Thoracic aorta (tissue), 2 donors: Measurements from ENCODE around the gene AP4M1. TPM values are rescaled to one million over a fixed set of nuclear protein-coding genes. Genes with fewer than 3 reads are reported as not detected.

Source experiments
- ATAC-seq: fragments of 150-250 bp; one replicate; pipeline ENCODE4 v1.8.0; 2017; ENCODE audit warnings: low read depth; ENCODE audit not compliant: insufficient number of reproducible peaks, low FRiP score
- DNase-seq: peaks from one replicate; pipeline ENCODE4 v3.0.0-alpha.2; 2020; ENCODE audit warnings: low spot score
- H3K27ac ChIP-seq, 2 donors: fragments of 200-600 bp; sonication (generic); 1 replicate in 1 of 2; 2 replicates in 1 of 2; pipeline ENCODE4 v1.5.1; 2016; ENCODE audit warnings: mild to moderate bottlenecking in 2 of 2, moderate library complexity in 2 of 2
- H3K27me3 ChIP-seq: fragments of 200-600 bp; sonication (generic); replicated peaks from 2 replicates; pipeline ENCODE4 v1.6.0; 2016; ENCODE audit warnings: mild to moderate bottlenecking; ENCODE audit not compliant: insufficient read depth
- H3K36me3 ChIP-seq: fragments of 200-600 bp; sonication (generic); one replicate; pipeline ENCODE4 v1.5.1; 2016
- H3K4me1 ChIP-seq, 2 donors: fragments of 200-600 bp; sonication (generic); 1 replicate in 1 of 2; 2 replicates in 1 of 2; pipeline versions ENCODE4 v1.5.1 to v1.6.0; 2016; ENCODE audit warnings: low read depth in 2 of 2, mild to moderate bottlenecking in 1 of 2; ENCODE audit not compliant: control insufficient read depth in 1 of 2
- H3K4me3 ChIP-seq: fragments of 200-600 bp; sonication (generic); 2 replicates; pipeline ENCODE4 v1.5.1; 2016; ENCODE audit warnings: mild to moderate bottlenecking
- H3K9me3 ChIP-seq: fragments of 200-600 bp; sonication (generic); 2 replicates; pipeline ENCODE4 v1.5.1; 2016
- CTCF ChIP-seq: fragments of 200-600 bp; sonication (generic); IDR thresholded peaks from one replicate; pipeline ENCODE4 v1.5.1; 2019; ENCODE audit warnings: antibody characterized with exemption
- total RNA-seq, 2 donors: library from RNA; depleted of rRNA; stranded (reverse); fragments of >200 nt; gene quantifications; one replicate each; pipeline versions ENCODE4 v1.1.0 to v1.2.3, GENCODE V29; 2016

AP4M1 gene
- 10 to 100 TPM; 22.3 to 23.8 TPM for total RNA-seq

GRCh38 chr7:100101016-100101862, at the start of gene AP4M1, which contains the start of gene MCM7:
Gene AP4M1 (plus strand): TSS chr7:100101643. CDS start chr7:100101715, 72 bp downstream.
Gene MCM7 (minus strand): TSS chr7:100101397. CDS start chr7:100101294, 103 bp downstream.
- Histone ChIP-seq H3K9me3 (no peaks in the 10 kb centered on the region), H3K4me3 (peak within 1 kb of the TSS; percentile 97), H3K36me3 (peaks cover 44% of the 10 kb centered on the region)

GRCh38 chr7:100053215-100053614, 48.2 kb upstream of the AP4M1 start:
- no peak overlapping the region for H3K4me3 ChIP-seq
- H3K27me3 ChIP-seq, result no peaks in the 10 kb centered on the region
- no peak for TF ChIP-seq CTCF
- peaks cover 14% of the 10 kb centered on the region for H3K36me3 ChIP-seq
- ATAC-seq, result no peak
- H3K4me1 ChIP-seq, result peaks cover 7 to 11% of the 10 kb centered on the region in 2 donors
- H3K27ac ChIP-seq, result no peak overlapping the region
- no peaks in the 10 kb centered on the region for H3K9me3 ChIP-seq
- DNase-seq, result no peak

More at GRCh38 chr7:100101016-100101862, at the start of gene AP4M1, which contains the start of gene MCM7:
- no peaks in the 10 kb centered on the region for H3K27me3 ChIP-seq
- H3K27ac ChIP-seq, result peak within 1 kb of the TSS; percentile 81 to 90
- ATAC-seq, result peak; percentile 64
- peak; percentile 96 for DNase-seq
- peaks cover 12 to 20% of the 10 kb centered on the region in 2 donors for H3K4me1 ChIP-seq
- TF ChIP-seq CTCF, result no peak

GRCh38 chr7:100057006-100057405, 44.4 kb upstream of the AP4M1 start:
- H3K9me3 ChIP-seq, result no peaks in the 10 kb centered on the region
- H3K4me3 ChIP-seq, result no peak overlapping the region
- peaks cover 24% of the 10 kb centered on the region for H3K36me3 ChIP-seq
- H3K27me3 ChIP-seq, result no peaks in the 10 kb centered on the region
- no peak for DNase-seq
- ATAC-seq, result no peak
- no peak for TF ChIP-seq CTCF
- H3K27ac ChIP-seq, result no peak overlapping the region
- H3K4me1 ChIP-seq, result no peaks in the 10 kb centered on the region

GRCh38 chr7:100059251-100059739, 42.1 kb upstream of the AP4M1 start:
- DNase-seq, result no peak
- no peaks in the 10 kb centered on the region for H3K4me1 ChIP-seq
- no peak for ATAC-seq
- H3K36me3 ChIP-seq, result peaks cover 36% of the 10 kb centered on the region
- no peaks in the 10 kb centered on the region for H3K27me3 ChIP-seq
- H3K4me3 ChIP-seq, result no peak overlapping the region
- no peaks in the 10 kb centered on the region for H3K9me3 ChIP-seq
- TF ChIP-seq CTCF, result no peak
- H3K27ac ChIP-seq, result no peak overlapping the region

- peaks cover 0 to 8% of the 10 kb centered on the region in 2 donors for H3K4me1 ChIP-seq
- ATAC-seq (no peak), DNase-seq (no peak)
- H3K27ac ChIP-seq, result no peak overlapping the region
- TF ChIP-seq CTCF, result no peak
- no peaks in the 10 kb centered on the region for H3K27me3 ChIP-seq
- H3K9me3 ChIP-seq, result no peaks in the 10 kb centered on the region
- H3K36me3 ChIP-seq, result peaks cover 40% of the 10 kb centered on the region
- H3K4me3 ChIP-seq, result no peak overlapping the region
Observed at GRCh38 chr7:100061518-100062193, 39.8 kb upstream of the AP4M1 start.
